BE2C (cell line): ENCODE data around the gene SEL1L3.

Experiments
- DNase-seq: peaks from one replicate; pipeline ENCODE4 v3.0.0-alpha.2; 2020
- H3K27me3 ChIP-seq: fragments of 250-450 bp; sonication (Bioruptor Pico); 2 replicates; pipeline ENCODE4 v1.5.1; 2020; ENCODE audit warnings: mild to moderate bottlenecking
- H3K36me3 ChIP-seq: fragments of 250-450 bp; sonication (Bioruptor Pico); 2 replicates; pipeline ENCODE4 v1.5.1; 2020; ENCODE audit warnings: mild to moderate bottlenecking
- H3K4me1 ChIP-seq: fragments of 250-450 bp; sonication (Bioruptor Pico); 2 replicates; pipeline ENCODE4 v1.5.1; 2020
- H3K4me3 ChIP-seq: 2 replicates; pipeline ENCODE4 v1.5.1; 2011; ENCODE audit warnings: low read depth, low read length
- H3K9me3 ChIP-seq: fragments of 250-450 bp; sonication (Bioruptor Pico); 2 replicates; pipeline ENCODE4 v1.5.1; 2020
- CTCF ChIP-seq: IDR thresholded peaks from 2 replicates; pipeline ENCODE4 v1.5.1; 2012; ENCODE audit warnings: mild to moderate bottlenecking, low read depth, low read length

Gene SEL1L3

GRCh38 chr4:25847329-25847728 is 15.5 kb downstream of the SEL1L3 start:
- Histone ChIP-seq H3K4me3 (no peak overlapping the region), H3K4me1 (no peaks in the 10 kb centered on the region), H3K36me3 (no peaks in the 10 kb centered on the region), H3K9me3 (no peaks in the 10 kb centered on the region), H3K27me3 (peaks cover 4% of the 10 kb centered on the region; the same call in 1 of the 2 replicates)
- TF ChIP-seq CTCF: no peak
- DNase-seq: no peak

GRCh38 chr4:25845841-25846653 is 16.7 kb downstream of the SEL1L3 start:
- no peak for DNase-seq
- no peak for TF ChIP-seq CTCF
- no peaks in the 10 kb centered on the region for H3K4me1 ChIP-seq
- no peaks in the 10 kb centered on the region for H3K9me3 ChIP-seq
- H3K4me3 ChIP-seq: no peak overlapping the region
- H3K27me3 ChIP-seq: peaks cover 4% of the 10 kb centered on the region; the same call in 1 of the 2 replicates
- no peaks in the 10 kb centered on the region for H3K36me3 ChIP-seq

GRCh38 chr4:25844961-25845712 is 17.7 kb downstream of the SEL1L3 start:
- DNase-seq: no peak
- no peaks in the 10 kb centered on the region for H3K4me1 ChIP-seq
- no peak overlapping the region for H3K4me3 ChIP-seq
- no peak for TF ChIP-seq CTCF
- peaks cover 4% of the 10 kb centered on the region; the same call in 1 of the 2 replicates for H3K27me3 ChIP-seq
- no peaks in the 10 kb centered on the region for H3K9me3 ChIP-seq
- no peaks in the 10 kb centered on the region for H3K36me3 ChIP-seq

- no peaks in the 10 kb centered on the region for H3K36me3 ChIP-seq
- peaks cover 7% of the 10 kb centered on the region; the same call in 1 of the 2 replicates for H3K27me3 ChIP-seq
- no peak for TF ChIP-seq CTCF
- peak; percentile 20 for DNase-seq
- no peaks in the 10 kb centered on the region for H3K4me1 ChIP-seq
- H3K4me3 ChIP-seq: no peak overlapping the region
- H3K9me3 ChIP-seq: no peaks in the 10 kb centered on the region
Observed at GRCh38 chr4:25843340-25844097, 19.3 kb downstream of the SEL1L3 start.

GRCh38 chr4:25842229-25842845 is 20.5 kb downstream of the SEL1L3 start:
- TF ChIP-seq CTCF: no peak
- no peak for DNase-seq
- Histone ChIP-seq H3K4me1 (no peaks in the 10 kb centered on the region), H3K36me3 (no peaks in the 10 kb centered on the region), H3K9me3 (no peaks in the 10 kb centered on the region), H3K4me3 (no peak overlapping the region), H3K27me3 (peaks cover 7% of the 10 kb centered on the region; the same call in 1 of the 2 replicates)
